SW 1271 (cell line): ENCODE results near the gene UPK1B.

Experiments
- DNase-seq, 2 experiments: peaks; one replicate each; lab custom pipeline; 2025; lab: John Stamatoyannopoulos, UW

Gene UPK1B

DNA sequence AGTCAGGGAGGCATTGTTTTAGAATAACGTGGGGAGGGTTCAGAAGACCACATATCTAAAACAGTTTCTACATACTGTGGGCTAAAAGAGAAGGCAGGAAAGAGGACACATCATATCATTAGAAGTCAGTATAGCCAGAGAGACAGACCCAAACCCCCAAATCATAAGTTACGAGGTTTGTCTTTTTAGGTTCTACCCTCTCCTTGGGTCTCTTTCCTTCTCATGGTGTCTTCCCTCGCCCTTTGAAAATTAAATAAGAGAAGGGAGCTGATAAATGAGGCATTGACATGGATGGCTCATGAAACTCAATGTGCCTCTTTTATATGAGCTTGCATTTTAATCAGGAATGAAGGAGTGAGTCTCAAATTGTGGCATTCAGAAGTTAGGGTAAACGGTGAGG, 3.4 kb downstream of the UPK1B start:
- no peak for DNase-seq

DNA sequence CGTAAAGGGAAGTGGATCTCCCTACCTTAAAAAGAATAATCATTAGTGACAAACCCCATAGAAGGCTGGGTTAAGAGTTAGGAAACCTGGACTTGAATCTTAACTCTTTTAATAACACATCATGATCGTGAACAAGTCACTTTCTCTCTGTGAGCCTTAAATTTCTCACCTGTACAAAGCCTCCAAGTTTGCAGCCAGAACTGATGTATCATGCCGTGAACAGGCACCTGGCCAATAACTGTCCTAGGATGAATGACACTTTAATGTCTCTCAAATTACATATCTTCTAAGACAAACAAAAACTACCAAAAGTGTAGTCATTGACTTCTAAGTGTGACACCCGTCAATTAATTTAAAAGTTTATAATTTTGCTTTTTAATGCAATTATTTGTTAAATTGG, 3.9 kb downstream of the UPK1B start:
- no peak for DNase-seq

DNA sequence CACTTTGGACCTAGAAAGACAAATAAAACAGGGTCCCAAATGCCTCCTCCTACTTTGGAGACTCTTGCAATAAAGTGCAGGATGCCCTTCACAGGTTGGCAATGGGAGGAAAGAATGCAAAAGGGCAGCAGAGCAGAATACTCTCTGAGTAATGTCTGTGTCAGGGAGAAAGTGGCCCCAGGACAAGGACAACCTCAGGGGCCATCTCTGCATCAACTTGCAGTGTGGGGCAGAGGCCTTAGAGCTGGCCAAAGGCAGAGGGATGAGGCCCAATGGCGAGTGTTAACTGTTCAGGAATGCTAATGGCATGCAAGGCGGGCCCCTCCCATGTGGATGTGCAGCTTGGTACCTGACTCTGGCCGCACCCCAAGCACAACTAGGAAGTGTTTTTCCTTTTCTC, 8.4 kb downstream of the UPK1B start:
- no peak for DNase-seq

DNA sequence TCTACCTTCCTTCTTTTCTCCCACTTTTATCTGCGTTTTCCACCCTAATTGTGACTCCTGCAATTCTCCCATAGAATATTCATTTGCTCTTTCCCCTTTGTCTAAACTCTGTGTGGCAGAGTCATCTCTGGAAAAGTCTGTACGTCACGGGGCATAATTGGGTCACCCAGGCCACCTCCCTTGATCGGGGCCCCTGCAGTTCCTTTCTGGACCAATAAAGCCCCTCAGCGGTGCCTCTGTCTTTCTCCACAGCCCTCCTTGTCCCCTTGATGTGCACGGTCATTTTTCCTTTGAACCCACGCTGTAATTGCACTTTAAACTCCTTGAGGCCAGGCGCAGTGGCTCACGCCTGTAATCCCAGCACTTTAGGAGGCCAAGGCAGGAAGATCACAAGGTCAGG, 10.7 kb downstream of the UPK1B start:
- DNase-seq: no peak

DNA sequence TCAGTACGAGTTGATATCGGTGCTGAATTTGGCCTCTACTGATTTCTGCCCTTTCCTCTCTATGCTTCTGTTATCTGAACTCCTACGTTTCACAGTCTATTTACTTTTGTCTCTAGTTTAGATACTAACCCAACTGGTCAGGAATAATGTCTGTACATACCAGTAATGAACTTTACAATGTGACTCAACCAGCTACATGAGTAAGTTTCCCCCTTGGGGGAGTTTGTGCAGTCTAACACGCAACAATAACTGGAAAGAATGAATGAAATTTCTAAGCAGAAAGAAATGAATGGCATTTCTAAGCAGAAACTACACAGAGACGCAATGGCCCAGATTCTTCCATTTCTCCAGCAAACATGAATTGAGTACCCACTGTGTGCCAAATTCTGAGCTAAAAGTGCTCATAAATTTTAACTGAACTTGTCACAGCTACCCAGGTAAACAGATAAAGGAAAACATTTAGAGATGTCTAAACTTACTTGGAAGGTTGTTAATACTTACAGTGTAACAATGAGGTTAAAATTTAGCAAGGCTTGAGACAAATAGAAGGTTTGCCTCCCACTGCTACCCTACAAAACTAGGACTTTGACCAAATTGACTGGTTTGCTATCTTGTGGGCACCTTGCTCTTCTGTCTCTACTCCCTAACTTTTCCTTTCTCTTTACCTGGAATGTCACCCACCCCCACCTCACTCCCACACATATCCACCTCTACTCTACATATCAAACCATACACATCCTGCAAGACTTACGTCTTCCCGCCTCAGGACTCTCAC, 11.6 kb downstream of the UPK1B start:
- no peak for DNase-seq

DNA sequence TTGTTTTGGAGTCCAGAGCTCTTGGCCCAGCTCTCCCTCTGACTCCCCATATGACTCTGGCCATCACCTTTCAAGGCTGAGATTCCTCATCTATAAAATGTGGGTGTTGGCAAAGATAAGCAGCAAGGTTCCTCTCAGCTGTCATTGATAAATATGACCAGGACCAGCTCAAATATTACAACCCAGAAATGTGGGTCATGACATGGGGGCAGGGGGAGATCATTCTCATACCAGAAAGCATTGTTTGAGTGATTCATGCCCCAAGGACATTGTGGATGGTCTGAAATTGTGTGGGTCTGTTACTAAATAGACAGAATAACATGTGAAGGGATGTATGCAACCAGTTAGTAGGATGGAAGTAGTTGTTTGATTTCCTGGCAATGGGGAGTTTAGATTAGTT, 13.9 kb downstream of the UPK1B start:
- DNase-seq: no peak

DNA sequence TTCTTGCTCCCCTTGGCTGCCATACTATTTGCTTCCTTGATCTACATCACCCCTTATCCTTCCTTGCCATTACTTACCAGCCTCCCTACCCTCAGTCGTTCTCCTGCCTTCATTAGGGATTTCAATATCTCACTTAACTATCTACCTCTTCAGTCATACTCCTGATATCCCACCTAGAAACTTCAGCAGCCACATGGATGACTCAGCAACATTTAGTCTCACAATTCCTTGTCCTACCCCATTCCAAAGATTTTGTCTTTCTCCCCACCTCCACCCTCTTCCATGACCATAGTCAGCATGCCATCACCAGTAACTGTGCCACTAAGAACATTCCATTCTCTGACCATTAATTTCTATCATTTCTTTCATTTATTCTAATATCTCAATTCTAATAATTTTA, 18.4 kb downstream of the UPK1B start:
- no peak for DNase-seq

DNA sequence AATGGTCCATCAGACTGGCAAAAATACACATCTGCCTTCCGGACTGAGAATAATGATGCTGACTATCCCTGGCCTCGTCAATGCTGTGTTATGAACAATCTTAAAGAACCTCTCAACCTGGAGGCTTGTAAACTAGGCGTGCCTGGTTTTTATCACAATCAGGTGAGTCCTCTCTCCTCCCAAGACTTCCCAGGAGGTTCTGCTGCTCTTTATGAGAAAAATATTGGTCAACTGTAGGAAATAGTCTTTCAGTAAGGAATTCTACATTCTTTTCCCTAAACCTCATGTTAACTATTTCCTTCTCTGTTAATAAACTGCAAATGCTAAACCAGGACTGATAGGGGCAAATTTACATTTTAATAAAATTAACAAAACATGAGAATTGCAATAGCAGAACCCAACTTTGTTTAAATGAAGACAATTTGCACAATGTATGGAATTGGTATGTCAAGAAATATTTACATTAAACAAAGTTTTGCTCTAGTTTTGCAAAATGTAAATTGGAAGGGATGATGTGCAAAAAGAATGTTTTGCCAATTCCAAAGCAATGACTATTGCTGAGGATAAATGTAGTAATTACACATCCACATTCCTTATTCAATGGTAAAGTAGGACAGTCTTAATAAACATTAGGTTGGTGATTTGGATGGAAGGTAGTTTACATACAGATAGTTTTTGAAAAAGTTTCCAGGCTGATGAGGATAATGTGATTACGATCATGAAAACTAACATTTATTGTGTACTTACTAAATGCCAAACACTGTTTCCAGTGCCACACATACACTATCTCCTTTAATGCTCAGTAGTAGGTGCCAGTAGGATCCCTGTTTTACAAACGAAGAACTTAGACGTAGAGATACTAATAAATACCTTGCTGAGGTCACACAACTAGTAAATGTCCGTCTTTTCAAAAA, 21.1 kb downstream of the UPK1B start:
- DNase-seq: no peak

DNA sequence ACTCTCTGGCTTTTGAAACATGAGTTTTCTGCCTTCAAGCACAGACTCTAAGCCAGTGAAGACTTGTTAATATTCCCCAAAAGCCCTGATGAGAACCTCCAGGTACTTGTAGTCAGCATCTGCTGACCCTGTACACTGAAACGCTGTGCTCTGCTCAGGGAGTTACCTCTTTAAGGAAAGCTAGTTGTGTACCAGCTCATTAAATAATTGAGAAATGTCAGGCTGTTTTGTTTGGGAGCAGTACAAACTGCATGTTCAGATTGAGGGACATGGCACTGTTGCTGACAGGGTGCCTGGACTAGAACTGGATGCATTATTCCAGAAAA, 21.7 kb downstream of the UPK1B start:
- no peak for DNase-seq

DNA sequence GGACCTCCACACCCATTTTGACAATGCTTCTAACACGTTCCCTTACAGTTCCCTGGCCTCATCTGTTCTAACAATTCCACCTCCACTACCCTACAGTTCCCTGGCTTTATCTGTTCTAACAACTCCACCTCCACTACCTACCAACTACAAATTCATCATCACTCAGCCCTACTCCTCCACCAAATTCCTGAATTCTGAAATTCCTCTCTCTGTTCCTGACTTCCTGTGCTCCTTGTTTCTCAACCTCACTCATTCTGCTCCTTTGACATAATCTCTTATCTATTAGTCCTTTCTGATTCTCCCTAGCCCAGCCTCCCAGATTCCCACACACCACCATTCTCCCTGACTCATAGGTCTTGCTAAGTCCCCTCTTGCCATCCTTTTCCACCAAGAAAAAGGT, 22.5 kb downstream of the UPK1B start:
- DNase-seq: no peak

DNA sequence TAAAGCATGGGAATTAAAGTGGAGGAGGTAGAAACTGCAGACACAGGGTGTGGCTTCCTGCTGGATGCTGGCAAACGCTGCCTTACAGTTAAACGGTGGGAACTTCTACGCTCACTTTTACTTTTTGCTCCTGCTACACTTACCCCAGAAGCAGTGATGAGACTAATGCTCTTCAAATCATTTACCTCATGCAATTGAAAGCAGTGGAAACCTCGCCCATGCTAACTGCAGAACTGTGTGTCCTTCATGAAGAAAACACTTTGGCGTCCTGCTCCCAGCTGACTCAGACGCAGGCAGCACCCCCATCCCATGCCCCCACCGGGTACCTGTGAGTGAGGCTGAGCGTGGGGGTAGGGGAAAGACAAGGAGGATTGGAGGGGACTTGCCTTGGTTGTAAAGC, 31.8 kb downstream of the UPK1B start:
- no peak for DNase-seq

DNA sequence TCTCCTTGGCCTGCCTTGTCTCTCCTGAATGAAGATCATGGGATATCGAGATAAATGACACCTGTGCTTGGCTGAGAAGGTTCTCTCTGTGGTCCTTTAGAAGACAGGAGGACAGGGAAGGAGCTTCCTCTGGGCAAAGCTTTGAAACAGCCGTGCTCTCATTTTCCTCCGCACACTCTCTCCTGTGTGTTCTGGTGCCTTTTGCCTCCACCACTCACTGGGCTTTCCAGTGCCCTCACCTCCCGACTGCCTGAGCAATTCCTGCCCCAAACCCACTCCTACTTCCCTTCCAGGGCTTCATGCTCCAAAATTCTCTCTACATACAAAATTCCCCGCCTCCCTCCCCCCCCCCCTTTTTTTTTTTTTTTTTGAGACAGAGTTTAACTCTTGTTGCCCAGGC, 32.3 kb downstream of the UPK1B start:
- no peak for DNase-seq

DNA sequence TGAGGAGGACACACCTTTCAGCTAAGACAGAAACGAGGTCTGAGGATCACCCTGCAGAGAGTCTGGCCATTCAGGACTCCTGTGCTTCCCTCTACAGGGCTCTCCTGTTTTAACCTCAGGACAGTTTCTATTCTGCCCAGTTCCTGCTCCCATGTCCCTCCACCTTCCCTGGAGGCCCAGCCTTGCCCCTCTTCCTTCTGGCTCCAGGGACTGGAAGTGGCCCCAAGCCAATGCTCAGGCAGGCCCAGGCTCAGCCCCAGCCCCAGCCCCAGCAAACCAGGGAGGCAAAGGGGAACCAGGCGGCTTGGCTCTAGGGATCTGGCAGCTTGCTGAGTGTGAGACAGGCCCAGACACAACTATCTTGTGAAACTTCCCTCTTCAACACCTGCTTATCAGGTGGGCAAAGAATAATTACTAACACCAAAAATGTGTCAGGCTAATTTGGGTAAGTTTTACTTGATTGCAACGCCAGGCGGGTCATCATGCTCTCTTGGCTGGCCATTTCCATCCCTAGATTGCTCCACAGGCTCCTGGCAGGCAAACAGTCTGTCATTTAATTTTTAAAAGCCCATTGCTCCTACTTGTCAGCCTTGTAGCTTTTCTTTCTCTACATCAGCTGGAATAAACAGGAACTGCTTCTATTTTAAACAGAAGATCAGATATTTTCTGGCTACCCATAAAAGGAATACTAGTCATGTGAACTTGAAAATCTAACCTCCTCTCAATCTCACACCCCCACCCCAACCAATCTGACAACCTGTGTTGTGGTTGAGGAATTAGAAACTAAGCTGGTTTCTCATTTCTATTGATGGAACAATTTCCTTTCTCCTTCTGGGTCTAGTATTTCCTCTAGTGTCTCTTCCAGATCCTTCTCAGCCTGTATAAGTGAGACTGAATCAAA, 33.5 kb downstream of the UPK1B start:
- no peak for DNase-seq

DNA sequence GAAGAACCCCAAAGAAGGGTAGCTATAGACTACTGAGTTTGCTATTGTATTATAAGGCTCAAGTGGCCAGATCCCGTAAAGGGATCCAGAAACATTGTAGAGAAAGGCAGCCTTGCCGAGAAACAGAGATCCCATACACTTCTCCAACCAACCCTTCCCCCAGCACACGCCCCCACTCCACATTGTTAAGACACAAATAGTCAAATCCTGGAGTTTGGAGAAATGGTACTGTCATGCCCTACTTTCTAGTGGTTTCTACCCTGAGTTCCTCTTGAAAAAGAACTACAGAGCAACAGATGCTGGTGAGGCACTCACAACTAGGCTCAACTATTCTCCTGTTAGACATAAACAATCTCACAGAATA, 34.1 kb downstream of the UPK1B start:
- no peak for DNase-seq

DNA sequence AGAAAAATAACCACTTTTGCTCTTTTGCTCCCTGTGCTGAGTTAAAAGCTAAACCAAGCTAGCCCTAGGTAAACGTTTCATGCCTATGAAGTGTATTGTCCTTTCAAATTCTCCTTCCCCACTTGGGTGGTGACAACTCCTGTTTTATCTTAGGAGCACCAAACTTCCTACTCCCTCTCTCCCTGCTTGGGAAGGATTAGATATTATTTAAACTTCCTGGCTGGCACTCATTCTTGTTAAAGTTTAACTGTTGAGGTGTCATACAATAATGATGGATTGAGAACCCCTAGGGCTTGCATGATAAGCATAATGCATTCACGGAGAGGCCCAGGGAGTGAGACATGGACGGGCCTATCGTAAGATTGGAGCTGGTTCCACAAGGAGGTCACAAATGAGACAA, 37.8 kb downstream of the UPK1B start:
- no peak for DNase-seq

DNA sequence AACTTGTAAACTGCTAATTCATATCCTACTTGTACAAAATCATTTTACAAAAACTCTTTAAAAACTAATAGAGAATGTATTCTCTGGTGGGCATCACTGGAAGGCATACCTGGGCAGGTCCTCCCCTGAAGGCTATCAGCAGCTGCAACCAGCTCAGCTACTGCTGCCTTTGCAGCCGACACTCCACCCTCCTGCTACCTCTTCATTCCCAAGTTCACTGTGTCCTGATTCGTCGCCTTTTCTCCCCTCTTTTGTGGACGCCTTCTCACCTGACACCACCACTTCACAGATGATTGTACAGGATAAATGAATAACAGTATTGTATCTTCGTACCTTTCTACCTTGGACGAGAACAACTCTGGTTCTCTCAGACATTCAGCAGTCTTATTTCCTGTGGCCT, 38.4 kb downstream of the UPK1B start:
- no peak for DNase-seq

DNA sequence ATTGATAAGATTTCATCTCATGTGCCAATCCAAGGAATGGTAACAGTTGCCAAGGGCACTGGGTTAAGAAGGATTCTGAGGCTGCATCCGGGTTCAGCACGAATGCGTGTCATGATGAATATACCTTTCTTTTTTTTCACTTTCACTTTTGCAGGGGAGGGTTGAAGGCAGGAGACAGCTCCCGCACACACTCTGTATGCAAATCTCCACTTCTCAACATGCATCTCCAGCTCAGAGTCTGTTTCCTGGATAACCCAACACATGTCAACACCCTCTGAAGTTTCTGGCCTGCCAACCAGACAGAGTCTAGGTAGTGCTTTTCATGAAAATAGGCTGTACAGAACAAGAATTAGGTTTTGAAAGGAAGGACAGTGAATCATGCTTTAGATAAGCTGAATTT, 45.7 kb downstream of the UPK1B start:
- DNase-seq: no peak

DNA sequence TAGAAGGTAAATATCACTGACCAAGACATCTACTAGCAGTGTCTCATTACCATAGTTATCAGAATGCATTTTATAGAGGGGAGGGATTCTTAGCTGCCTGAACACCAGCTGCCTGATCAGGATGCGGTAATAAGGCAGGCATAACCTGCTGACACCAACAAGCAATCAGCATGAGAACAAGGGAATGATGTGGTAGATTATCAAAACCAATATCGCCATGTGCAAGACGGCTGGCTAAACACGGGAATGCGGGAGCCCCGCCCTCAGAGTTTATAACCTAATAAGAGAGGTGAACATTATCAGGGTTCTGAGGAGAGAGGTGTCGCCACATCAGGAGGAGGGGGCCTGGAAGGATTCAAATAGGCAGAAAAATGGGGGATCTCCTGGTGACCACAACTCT, 46.8 kb downstream of the UPK1B start:
- no peak for DNase-seq

DNA sequence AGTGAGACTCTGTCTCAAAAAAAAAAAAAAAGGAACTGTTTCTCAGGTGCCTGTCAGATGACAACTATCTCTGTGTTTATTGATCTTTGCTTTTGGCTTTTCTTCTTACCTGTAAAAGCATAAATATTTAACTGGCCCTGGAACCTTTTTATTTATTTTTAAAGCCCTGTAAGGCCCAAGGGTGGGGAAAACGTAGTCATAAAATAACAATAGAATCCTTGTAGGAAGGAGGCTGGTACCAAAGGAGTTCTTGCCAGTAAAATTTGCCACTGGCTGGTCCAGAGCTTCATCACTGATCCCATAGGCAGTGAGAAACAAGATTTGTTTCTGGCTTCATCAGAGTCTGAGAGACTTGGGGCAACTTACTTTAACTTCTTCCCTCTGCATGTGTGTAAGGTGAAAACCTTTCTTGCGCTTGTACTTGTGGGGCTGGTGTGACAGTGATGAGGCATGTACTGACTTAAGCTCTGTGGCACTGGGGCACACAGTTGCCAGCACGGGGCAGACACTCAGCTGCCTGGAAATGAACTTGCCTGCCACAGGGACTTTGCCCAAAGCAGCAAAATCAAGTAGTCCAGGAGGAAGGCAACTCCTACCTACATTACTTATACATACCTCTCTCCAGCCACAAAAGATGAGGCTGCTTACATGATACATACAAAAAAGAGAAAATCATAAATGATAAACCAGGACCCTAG, 47.7 kb downstream of the UPK1B start:
- DNase-seq: no peak

DNA sequence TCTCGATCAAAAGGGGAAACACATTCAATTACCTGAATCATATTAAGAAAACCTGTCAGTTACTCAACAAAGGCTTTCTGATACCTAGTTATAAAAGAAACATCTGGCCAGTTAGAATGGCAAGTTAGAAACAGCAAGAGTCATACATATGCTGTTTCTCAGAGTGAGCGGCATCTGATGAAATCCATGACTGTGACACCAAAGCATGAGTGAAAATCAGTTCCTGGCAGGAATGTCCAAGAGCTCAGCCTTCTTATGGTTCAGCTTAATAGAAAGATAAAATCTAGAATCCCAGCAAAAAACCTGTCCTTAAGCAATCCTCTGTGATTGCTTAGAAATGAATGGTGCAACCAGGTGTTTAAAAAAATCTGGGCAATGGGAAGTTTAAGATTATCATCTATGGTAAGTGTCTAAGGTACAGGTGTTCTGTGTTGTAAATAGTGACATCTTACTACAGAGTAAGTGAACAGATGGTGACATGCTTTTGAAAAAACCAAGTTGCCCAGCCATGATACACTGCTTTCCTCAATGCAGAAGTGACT, 48.5 kb downstream of the UPK1B start:
- DNase-seq: no peak

DNA sequence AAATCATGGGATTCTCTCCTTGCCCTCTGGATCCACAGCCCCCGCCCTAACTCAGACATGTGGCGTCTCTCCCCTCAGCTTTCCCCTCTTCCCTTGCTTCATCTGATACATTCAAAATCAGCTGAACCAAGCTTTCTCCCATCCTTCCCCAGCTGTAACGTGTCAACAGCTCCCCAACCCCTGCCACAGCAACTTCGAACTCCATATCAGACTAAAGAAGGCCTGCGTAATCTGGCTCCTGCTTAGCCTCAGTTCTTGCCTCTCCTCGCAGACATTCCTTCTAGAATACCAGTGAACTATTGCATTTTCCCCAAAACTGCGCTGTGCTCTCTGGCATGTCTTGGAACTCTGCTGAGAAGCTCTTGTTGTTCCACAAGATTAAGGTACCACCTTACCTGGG, 49.0 kb downstream of the UPK1B start:
- DNase-seq: no peak

DNA sequence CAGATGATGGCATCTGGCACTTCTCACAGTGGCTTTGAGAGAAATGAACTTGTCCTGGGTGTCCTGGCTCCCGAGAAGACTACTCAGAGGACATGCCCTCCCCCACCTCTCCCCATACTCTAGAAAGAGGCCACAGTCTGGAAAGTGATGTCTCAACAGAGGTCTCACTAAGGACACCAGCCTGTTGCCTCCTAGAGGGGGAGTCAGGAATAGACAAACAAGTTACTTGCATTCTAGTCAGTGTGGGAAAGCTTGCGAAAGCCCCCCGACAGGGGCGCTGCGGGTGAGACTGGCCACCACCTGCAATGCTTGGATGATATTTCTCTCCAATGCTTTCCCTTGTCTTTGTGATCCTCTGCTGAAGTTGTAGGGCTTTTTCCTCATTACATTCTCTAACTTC, 50.1 kb downstream of the UPK1B start:
- no peak for DNase-seq
